ENCODE measurements around the gene SULF2.

SULF2 gene

GRCh38 chr20:47708953-47709833 lies 76.1 kb downstream of the SULF2 start:
- DNase-seq: no peak

- no peak for DNase-seq
Measured at GRCh38 chr20:47708140-47708807, 77.0 kb downstream of the SULF2 start.

GRCh38 chr20:47706345-47706744 lies 78.9 kb downstream of the SULF2 start:
- DNase-seq: no peak

GRCh38 chr20:47705497-47705856 lies 79.8 kb downstream of the SULF2 start:
- DNase-seq: no peak

- DNase-seq: no peak
Measured at GRCh38 chr20:47704746-47705496, 80.4 kb downstream of the SULF2 start.

GRCh38 chr20:47703748-47704147 lies 81.5 kb downstream of the SULF2 start:
- DNase-seq: no peak

GRCh38 chr20:47701612-47702011 lies 83.7 kb downstream of the SULF2 start:
- no peak for DNase-seq

GRCh38 chr20:47700327-47700726 lies 85.0 kb downstream of the SULF2 start:
- DNase-seq: no peak

GRCh38 chr20:47699818-47700217 lies 85.5 kb downstream of the SULF2 start:
- DNase-seq: no peak

- no peak for DNase-seq
Measured at GRCh38 chr20:47698142-47698541, 87.1 kb downstream of the SULF2 start.

- DNase-seq: no peak
Measured at GRCh38 chr20:47696856-47697255, 88.4 kb downstream of the SULF2 start.

GRCh38 chr20:47694021-47694818 lies 91.1 kb downstream of the SULF2 start:
- DNase-seq: no peak

- DNase-seq: peak; percentile 52
Measured at GRCh38 chr20:47691625-47692024, 93.7 kb downstream of the SULF2 start.

GRCh38 chr20:47689731-47690130 lies 95.5 kb downstream of the SULF2 start:
- DNase-seq: no peak

GRCh38 chr20:47688385-47689381 lies 96.6 kb downstream of the SULF2 start:
- DNase-seq: no peak

- DNase-seq: no peak
Measured at GRCh38 chr20:47687095-47687987, 97.9 kb downstream of the SULF2 start.

- no peak for DNase-seq
Measured at GRCh38 chr20:47686545-47686944, 98.7 kb downstream of the SULF2 start.

GRCh38 chr20:47684306-47685080 lies 100.8 kb downstream of the SULF2 start:
- DNase-seq: no peak

GRCh38 chr20:47682916-47683315 lies 102.4 kb downstream of the SULF2 start:
- no peak for DNase-seq

Measured in OCI-M1 (cell line).